Jurkat, Clone E6-1 (cell line): ENCODE results near the gene SNX4.

Experiments
- DNase-seq: peaks from one replicate; pipeline ENCODE4 v3.0.0-alpha.2; 2011; ENCODE audit warnings: low read depth, low spot score
- H3K4me3 ChIP-seq: 2 replicates; pipeline ENCODE4 v1.5.1; 2011; ENCODE audit warnings: mild to moderate bottlenecking, low read length, control low read depth, moderate library complexity

The SNX4 gene

DNA sequence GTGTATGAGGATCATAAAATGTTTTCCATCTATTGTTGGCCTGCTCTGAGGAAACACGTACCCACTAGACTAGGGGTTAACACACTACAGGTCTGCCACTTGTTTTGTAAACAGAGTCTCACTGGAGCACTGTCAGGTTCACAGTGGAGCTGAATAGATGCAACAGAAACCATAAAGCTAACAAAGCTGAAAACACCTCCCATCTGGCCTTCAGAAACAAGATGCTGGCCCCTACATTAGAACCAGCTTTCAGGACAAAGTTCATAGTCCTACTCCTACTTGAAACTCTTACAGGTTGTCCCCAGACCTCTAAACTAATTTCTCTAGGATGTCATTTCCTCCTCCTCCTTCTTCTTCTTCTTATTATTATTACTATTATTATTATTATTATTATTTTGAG, 42.3 kb downstream of the SNX4 start:
- no peak for DNase-seq

DNA sequence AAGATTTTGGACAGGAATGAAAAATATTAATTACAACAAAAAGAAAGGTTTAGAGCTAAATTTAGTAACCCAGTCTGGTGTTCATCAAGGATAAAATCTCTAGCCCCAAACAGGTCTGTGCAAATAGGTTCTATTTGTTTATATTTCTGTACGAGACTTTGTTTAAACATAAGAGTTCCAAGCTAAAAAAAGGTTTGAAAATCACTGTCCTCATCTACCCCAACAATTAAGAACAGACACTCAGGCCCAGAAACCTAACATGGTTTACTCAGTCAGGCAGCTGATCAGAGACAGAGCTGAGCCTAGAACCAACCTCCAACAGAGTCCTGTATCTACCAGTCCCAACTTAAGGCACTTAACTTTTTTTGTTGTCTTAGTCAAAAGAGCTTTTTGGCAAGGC, 49.3 kb downstream of the SNX4 start:
- no peak for DNase-seq
- no peak overlapping the region for H3K4me3 ChIP-seq

More for the DNA sequence above, 42.3 kb downstream of the SNX4 start:
- H3K4me3 ChIP-seq = no peak overlapping the region

DNA sequence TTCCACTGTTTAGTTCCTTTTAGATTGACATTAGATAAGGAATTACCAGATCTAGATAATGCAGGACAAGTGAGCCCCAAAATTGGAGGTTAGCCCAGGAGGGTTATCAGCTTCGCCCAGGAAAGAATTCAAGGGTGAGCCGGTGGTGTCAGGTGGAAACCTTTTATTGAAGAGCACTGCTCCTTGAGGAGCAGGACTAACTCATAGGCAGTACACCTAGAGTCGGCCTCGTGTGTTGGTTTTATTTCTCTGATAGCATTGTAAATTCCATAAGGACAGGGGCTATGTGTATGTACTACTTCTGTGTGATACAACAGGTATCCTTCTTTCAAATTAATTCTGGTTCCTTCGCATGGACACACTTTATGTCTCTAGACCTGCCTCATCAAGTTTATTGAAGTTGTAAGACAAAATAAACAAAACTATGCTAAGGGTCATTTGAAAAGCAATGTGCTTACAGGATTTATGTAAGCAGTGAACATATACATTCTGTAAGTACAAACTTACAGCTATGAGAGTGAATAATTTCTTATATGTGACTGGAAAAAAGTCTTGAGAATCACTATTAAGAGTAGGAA, 57.2 kb downstream of the SNX4 start:
- H3K4me3 ChIP-seq = no peak overlapping the region
- no peak for DNase-seq

DNA sequence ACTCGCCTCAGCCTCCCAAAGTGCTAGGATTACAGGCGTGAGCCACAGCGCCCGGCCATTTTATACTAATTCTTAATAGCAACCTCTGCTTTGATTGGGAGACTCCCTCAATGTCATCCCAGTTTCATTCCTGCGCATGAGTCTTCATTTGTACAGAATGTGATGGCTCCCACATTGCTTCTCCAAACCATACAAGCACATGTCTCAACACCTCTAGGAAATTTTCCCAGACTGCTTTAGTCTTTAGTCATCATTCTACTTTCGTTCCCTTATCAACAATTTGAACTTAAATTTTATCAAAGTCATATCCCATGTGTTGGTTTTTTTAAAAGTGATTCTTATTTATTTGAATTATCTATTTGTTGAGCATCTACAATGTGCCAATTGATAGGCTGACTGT, 58.1 kb downstream of the SNX4 start:
- H3K4me3 ChIP-seq = no peak overlapping the region
- DNase-seq = no peak

DNA sequence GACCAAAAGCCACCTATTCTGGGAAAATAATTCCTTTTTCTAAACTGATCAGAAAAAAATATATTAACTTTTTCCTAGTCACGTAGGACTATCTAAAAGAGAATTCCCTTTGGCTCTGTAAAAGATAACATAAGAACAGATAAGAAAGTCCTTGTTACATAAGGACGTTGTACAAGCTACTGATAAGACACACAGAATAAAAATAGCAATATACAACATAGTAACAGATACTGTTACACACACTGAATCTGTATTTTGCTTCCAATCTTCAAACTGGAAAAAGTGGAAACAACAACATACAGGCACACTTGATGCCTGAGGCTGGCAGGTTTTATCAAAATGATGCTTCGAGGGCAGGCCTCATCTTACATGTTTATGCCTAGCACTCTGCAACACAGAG, 59.8 kb downstream of the SNX4 start:
- H3K4me3 ChIP-seq = no peak overlapping the region
- no peak for DNase-seq

DNA sequence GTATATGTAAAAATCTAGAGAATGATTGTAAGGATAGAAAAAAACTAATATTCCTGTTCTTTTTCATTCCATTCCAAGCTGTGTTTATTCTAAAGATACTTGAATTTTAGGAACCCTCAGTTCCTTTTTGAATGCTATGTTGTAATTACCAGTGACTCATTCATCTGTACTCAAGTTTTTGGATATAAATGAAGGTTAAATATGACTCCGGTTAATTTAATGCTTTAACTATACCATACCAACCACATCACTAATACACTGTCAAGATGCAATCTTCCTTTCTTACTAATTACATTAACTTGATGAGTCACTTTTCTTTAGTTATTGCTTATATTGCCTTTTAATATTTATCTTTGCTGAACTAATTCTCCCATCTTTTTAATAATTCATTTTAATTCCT, 76.1 kb downstream of the SNX4 start:
- DNase-seq = no peak
- H3K4me3 ChIP-seq = no peak overlapping the region

DNA sequence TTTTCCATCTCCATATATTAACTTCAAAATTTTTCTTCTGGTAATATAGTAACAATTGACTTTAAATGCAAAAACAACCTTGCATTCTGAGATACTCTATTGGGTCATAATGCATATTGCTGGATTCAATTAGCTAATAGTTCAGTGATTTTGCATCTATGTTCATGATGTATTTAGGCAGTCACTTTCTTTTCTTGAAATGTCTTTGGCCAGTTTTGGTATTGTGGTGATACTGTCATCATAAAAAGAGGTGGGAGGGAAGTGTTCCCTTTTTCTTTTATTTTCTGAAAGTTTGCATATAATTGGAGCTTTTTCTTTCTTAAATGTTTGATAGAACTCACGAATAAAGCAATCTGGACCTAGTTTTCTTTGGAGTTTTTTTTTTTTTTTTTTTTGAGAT, 77.5 kb downstream of the SNX4 start:
- H3K4me3 ChIP-seq = no peak overlapping the region
- no peak for DNase-seq

DNA sequence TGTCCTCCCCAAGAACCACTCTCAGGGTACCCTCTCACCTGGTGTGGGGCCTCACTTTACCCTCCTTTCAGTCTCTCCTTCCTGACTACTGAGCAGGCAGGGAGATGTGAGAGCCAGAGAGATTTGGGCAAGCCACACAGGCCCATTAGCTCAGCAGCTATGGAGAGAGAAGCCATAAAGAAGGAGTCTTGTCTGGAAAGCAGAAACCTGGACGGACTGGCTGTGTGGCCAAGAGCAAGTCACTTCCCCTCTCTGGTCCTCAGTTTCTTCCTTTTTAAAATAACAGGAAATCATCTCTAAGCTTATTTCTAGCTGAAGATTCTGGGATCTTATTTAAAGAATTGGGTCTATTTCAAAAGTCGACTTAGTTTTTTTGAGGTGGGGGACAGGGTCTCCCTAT, 79.0 kb downstream of the SNX4 start:
- no peak overlapping the region for H3K4me3 ChIP-seq
- DNase-seq = no peak

DNA sequence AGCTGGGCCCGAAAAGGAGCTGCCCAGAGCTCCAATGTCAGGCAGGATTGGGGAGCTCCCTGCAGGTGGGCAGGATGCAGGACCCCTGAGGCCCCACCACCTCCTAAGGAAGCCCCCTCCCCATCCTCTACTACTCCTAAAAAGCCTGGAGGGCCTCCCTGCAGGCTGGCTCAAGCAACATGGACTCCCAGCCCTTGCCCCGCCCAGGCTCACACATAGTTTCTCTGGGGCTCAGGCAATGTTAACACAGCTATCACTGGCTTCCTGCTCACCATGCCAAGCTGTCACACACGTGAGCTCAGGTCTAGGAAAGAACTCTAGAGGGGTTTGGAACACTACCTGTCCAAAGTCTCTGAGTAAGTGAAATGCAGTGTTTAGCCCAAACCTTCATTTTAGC, 79.4 kb downstream of the SNX4 start:
- DNase-seq = no peak
- no peak overlapping the region for H3K4me3 ChIP-seq

DNA sequence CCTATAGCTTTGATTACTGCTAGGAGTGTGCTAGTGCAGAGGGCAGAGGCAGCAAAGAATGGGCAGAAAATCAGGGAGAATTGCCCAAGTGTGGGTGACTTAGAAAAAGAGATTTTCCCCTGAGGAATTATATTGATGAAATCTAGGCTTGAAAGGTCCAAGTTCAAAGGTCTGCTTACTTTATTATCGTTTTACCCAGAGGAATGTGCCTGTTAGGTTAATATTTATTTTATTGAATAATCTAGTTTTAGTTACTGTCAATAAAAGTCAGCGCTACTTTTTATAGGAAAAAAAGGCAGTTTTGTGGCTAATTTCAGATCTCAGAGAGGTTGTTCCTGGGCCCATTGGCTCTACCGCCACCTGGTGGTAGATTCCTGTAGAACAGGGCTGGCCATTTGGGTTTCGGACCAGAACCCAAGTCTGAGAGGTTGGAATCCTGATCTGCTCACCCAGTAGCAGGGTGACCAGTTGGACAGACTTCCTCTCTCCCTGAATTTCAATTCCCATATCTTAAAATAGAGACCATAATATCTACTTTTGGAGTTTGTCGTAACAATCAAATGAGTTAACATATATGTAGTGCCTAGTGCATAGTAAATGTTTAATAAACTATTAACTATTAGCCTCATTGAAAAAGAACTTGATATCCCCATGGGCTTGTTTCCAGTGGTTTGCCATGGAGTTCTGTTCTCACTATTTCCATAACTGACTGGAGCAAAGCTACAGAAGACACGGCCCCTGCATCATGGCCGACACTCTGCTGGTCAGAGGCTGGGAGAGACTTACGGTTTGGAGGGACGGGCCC, 82.2 kb downstream of the SNX4 start:
- no peak overlapping the region for H3K4me3 ChIP-seq
- no peak for DNase-seq

DNA sequence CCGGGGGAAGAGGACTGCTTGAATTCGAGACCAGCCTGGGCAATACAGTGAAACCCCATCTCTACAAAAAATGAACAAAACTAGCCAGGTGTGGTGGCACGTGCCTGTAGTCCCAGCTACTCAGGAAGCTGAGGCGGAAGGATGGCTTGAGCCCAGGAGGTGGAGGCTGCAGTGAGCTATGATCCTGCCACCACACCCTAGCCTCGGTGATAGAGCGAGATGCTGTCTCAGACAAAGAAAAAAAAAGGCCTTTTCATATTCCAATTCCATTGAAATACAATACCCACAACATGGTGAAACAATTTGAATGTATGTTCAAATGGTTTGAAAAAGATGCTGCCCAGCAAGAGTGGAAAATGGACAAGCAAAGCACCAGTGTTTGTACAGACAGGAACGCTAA, 83.1 kb downstream of the SNX4 start:
- no peak for DNase-seq
- no peak overlapping the region for H3K4me3 ChIP-seq

DNA sequence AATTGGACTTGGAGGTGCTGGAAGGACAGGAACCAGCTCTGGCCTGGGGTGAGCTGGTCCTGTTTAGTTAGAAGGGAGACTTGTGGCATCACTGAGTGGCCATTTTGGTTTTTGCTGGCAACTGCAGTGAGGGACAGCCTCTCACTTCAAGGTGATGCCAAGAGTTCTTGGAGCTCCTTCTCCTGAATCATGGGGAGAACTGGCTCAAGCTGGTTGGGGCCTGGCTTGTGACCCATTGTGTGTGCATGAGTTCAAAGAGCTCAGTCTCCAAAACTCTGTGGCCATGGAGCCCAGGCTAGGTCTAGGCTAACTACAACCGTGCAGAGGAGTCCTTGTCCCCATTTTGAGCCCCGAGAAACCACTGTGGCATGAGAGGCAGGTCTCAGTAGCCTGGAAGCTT, 84.8 kb downstream of the SNX4 start:
- H3K4me3 ChIP-seq = no peak overlapping the region
- no peak for DNase-seq

DNA sequence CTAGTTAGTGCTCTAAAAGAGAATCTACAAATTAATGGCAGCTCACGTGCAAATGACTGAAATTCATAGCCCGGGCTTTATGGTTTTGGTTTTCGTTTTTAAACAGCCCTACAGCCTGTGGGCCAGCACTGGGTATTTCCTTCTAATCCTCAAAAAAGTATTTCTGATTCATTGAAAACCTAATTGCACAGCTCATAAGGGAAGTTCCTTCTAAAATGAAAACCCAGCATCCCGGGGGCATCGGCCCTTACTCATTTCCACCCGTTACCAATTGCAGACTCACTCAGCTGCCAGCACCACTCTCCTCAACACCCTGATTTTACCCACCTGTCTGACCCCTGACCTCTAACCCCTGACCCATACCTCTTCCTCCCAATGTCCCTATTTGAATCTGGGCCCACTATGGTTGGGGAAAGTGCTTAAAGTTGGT, 85.4 kb downstream of the SNX4 start:
- no peak for DNase-seq
- no peak overlapping the region for H3K4me3 ChIP-seq

DNA sequence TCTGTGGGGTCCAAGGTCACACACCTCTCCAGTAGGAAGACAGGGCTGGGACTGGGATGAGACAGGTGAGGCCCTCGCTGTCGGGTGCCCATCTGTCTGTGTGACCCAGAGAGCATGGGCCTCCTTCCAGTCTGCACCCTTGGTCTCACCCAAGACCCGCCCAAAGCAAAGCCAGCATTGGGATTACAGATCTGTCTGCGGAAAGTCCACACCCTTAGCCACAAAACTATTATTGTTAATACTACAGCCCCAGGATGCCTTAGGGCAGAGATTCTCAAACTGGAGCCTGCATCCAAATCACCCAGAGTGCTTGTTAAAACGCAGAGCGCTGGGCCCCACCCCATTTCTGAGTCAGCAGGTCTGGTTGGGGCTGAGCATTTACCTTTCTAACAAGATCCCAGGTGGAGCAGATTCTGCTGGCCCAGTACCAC, 86.4 kb downstream of the SNX4 start:
- DNase-seq = no peak
- H3K4me3 ChIP-seq = no peak overlapping the region

DNA sequence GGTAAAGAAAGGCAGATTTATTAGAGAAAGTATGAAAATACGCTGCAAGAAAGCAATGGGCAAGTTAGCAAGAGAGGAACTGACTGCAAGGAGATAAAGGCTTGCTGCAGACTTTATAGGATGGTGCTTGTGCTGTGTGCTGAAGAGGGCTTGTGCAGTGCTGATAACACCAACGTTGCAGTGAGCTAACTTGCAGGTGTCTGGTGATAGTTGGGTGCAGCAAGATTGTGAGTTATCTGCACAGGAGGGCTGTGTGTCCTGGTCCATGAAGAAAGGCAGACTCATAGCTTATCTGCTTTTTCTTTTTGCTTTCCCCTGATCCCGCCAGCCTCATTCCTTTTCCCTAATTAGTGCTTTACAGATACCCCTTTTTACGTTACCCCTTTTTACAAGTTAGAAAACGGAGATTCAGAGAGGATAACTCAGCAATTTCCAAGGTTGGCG, 86.9 kb downstream of the SNX4 start:
- DNase-seq = no peak

DNA sequence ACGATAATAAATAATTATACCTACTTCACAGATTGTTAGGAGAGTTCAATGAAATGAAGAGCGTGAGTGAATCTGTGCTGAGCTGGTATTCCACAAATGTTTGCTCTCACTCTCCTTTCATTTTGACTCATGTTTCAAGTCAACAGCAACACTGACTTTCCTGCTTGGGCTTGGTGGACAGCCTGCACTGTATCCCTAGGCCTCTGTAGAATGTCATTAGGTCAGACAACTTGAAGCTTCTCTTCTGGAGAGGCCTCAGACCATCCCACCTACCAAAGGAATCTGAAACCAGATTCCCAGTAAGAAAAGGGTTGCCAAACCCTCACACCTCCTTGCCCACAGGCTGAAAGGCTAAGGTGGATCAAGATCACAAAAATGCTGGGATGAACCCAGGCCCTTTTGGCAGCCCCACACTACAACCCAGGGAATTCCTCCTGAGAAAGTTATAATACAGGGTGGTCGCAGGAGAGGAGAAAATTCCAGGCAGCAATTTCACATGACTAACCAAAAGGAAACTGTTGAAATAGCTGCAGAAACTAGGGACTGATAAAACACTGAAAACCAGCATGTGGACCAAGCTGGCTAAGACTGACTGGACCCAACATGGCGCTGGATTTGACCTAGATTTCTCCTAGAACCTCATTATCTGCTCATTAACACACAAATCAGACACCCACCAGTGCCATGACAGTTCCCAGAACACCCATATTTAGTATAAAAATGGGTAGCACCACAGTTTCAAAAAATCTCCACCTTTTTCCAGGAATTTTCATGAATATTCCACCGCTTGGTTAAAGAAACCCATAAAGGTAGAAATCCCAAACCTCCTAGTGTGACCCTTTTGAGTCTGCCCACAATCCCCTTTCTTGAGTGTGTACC, 87.9 kb downstream of the SNX4 start:
- no peak for DNase-seq
- H3K4me3 ChIP-seq = no peak overlapping the region

More for the DNA sequence above, 86.9 kb downstream of the SNX4 start:
- no peak overlapping the region for H3K4me3 ChIP-seq

DNA sequence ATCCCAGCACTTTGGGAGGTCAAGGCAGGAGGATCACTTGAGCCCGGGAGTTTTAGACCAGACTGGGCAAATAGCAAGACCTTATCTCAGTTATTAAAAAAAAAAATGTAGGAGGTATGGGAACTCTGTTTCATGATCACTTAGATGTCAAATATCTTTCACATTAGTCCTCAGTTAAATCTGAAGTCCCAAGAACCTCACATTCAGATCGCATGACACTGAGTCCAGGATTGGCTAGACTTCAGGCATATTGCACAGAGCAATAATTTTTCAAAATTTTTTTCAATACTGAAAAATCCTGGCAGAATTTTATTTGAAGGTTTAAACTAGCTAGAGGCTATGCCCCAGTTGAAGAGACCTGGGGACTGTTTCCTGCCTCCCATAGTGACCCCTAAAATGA, 88.6 kb downstream of the SNX4 start:
- no peak for DNase-seq

DNA sequence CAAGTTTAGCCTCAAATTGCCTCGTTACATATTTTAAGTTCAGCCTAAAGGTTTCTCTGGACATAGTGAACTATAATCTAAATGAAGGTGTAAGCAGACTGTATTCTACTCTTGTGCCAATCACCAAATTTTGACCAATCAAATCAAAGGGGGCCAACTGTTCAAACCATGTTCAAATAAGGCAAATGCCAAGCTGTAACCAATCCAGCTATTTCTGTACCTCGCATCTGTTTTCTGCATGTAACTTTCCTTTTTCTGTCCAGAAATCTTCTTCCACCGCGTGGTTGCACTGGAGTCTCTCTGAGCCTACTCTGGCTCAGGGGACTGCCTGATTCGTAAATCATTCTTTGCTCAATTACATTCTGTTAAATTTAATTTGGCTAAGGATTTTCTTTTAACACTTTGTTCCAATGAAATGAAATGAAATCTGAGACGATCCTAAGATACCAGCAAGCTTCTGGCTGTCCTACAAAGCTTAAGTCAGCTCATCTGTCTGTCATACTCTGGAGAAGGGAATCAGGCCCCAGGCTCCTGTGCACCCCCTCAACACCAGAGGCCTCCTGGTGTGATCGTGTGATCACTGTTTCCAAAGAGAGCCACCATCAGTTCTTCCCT, 91.7 kb downstream of the SNX4 start:
- no peak for DNase-seq

More for the DNA sequence above, 88.6 kb downstream of the SNX4 start:
- no peak overlapping the region for H3K4me3 ChIP-seq

DNA sequence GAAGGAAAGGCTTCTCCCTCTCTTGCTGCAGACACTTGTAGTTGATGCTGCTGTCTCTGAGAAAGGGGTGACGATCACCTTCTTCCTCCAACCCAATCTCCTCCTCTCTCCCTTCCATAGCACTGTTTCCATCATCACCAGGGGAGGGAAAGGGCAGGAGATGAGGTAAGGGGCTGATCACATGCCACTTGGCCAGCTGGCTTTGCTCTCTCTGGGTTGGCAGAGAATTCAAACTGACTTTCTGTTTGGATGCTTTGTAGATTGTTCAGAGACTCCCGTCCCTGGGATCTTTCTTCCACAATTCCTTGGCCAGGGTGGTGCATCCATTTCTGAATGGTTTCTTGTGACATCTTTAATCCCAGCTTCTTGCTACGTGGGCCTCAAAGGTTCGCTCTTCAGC, 101.7 kb downstream of the SNX4 start:
- DNase-seq = no peak
- H3K4me3 ChIP-seq = no peak overlapping the region

More for the DNA sequence above, 91.7 kb downstream of the SNX4 start:
- H3K4me3 ChIP-seq = no peak overlapping the region

DNA sequence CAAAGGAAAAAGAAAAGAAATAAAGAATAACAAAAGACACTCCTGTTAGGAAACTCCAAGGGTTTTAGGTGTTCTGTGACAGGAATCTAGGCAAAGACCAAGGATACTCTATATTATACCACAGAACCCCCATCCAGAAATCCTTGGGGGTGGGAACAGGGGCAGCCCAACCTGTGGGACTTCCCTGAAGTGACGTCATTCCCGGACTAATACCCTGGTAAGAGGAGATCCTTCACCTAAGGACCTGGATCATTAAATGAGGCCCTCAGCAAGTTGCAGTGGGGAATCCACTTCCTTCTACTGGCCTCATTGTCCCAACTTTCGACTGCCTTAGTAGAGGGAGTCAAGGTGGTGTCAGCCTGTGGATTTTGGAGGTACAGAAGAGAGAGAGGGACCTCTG, 103.8 kb downstream of the SNX4 start:
- H3K4me3 ChIP-seq = no peak overlapping the region
- no peak for DNase-seq
